ENCODE results near the gene SPNS1.
A peak's percentile ranks its signal among the peaks of the same experiment; 100 is the strongest.
"Not testable (repeated sequence)": the region's sequence is repeated elsewhere in the genome, so short reads cannot be mapped to it uniquely, and the experiment has no call there.

The SPNS1 gene, protein sequence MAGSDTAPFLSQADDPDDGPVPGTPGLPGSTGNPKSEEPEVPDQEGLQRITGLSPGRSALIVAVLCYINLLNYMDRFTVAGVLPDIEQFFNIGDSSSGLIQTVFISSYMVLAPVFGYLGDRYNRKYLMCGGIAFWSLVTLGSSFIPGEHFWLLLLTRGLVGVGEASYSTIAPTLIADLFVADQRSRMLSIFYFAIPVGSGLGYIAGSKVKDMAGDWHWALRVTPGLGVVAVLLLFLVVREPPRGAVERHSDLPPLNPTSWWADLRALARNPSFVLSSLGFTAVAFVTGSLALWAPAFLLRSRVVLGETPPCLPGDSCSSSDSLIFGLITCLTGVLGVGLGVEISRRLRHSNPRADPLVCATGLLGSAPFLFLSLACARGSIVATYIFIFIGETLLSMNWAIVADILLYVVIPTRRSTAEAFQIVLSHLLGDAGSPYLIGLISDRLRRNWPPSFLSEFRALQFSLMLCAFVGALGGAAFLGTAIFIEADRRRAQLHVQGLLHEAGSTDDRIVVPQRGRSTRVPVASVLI

GRCh38 chr16:28974437-28975157 lies at the start of gene SPNS1:
Gene SPNS1, plus strand, starts transcription at chr16:28974778. Its CDS starts 374 bp downstream, at chr16:28975152.
- DNase-seq: peak; percentile 92

DNA sequence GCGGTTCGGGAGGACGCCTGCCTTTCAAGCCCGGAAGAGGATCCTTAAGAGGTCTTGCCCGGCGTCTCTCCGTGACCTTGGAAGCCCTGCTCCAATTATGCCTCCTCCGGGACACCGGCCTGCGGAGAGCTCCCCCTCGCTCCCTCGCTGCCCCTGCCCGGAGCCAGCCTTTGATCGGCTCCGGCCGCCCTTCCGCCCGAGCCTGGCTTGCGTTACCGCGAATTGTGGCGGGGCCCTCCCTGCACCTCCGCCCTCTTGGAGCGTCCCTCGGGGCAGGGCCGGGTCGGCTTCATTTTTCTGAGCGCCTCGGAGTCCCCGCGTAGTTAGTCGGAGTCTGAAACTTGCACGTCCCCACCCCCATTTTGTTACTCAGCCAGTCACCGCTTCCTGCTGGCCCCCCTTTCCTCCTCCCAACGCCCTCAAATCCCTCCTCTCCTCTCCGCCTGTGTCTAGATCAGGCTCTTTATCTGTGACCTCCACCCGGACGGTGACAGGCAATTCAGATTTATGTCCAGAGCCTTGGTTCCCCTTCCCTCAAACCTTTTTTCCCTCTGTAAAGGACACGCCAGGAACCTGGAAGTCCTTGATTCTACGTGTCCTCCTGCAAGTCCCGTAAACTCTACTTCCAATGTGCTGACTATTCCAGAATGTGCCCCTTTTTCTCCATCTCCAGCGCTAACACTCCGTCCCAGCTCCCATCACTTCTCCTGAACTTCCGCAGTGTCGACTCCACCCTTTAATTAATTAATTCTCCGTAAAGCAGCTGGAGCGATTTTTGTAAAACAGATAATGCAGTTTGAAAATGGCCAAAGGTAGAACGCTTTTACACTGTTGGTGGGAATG lies 49.0 kb upstream of the SPNS1 start:
- DNase-seq: peak; percentile 64

DNA sequence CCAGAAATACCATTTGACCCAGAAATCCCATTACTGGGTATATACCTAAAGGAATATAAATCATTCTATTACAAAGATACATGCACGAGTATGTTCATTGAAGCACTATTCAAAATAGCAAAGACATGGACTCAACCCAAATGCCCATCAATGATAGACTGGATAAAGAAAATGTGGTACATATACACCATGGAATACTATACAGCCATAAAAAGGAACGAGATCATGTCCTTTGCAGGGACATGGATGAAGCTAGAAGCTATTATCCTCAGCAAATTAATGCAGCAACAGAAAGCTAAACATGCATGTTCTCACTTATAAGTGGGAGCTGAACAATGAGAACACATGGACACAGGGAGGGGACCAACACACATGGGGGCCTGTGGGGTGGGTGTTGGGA lies 48.3 kb upstream of the SPNS1 start:
- DNase-seq: not testable (repeated sequence)

DNA sequence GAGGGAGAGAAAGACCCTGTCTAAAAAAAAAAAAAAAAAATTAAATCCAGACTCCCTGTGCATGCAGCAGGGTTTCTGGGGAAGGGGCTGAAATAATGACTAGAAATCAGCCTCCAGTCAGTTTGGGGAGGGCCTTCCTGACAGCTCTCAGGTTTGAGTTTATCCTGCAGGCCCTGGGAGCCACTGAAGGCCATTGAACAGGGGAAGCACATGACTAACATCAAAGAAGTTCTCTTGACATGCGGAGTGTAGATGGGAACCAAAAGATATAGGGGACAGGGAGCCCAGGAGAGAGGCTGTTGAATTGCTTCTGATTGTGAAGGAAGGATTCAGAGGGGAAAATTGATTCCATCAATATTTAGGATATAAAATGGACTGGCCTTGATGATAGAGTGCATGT lies 46.8 kb upstream of the SPNS1 start:
- no peak for DNase-seq

GRCh38 chr16:28930203-28930602 lies 44.4 kb upstream of the SPNS1 start:
- DNase-seq: no peak

GRCh38 chr16:28930652-28931051 lies 43.9 kb upstream of the SPNS1 start:
- no peak for DNase-seq

DNA sequence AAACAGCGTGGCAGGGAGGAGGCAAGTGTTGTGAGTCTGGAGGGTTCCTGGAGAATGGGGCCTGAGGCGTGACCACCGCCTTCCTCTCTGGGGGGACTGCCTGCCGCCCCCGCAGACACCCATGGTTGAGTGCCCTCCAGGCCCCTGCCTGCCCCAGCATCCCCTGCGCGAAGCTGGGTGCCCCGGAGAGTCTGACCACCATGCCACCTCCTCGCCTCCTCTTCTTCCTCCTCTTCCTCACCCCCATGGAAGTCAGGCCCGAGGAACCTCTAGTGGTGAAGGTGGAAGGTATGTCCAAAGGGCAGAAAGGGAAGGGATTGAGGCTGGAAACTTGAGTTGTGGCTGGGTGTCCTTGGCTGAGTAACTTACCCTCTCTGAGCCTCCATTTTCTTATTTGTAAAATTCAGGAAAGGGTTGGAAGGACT lies 42.8 kb upstream of the SPNS1 start, which contains the start of gene CD19:
Gene CD19 (plus strand): TSS at position 171 of the 425 bp plus-strand sequence. CDS start 30 bp downstream, at position 201.
- DNase-seq: no peak

DNA sequence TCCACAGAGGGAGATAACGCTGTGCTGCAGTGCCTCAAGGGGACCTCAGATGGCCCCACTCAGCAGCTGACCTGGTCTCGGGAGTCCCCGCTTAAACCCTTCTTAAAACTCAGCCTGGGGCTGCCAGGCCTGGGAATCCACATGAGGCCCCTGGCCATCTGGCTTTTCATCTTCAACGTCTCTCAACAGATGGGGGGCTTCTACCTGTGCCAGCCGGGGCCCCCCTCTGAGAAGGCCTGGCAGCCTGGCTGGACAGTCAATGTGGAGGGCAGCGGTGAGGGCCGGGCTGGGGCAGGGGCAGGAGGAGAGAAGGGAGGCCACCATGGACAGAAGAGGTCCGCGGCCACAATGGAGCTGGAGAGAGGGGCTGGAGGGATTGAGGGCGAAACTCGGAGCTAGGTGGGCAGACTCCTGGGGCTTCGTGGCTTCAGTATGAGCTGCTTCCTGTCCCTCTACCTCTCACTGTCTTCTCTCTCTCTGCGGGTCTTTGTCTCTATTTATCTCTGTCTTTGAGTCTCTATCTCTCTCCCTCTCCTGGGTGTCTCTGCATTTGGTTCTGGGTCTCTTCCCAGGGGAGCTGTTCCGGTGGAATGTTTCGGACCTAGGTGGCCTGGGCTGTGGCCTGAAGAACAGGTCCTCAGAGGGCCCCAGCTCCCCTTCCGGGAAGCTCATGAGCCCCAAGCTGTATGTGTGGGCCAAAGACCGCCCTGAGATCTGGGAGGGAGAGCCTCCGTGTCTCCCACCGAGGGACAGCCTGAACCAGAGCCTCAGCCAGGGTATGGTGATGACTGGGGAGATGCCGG lies 42.0 kb upstream of the SPNS1 start:
- DNase-seq: no peak

DNA sequence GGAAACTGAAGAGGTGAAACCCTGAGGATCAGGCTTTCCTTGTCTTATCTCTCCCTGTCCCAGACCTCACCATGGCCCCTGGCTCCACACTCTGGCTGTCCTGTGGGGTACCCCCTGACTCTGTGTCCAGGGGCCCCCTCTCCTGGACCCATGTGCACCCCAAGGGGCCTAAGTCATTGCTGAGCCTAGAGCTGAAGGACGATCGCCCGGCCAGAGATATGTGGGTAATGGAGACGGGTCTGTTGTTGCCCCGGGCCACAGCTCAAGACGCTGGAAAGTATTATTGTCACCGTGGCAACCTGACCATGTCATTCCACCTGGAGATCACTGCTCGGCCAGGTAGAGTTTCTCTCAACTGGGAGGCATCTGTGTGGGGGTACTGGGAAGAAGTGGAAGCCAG lies 41.4 kb upstream of the SPNS1 start:
- DNase-seq: no peak

DNA sequence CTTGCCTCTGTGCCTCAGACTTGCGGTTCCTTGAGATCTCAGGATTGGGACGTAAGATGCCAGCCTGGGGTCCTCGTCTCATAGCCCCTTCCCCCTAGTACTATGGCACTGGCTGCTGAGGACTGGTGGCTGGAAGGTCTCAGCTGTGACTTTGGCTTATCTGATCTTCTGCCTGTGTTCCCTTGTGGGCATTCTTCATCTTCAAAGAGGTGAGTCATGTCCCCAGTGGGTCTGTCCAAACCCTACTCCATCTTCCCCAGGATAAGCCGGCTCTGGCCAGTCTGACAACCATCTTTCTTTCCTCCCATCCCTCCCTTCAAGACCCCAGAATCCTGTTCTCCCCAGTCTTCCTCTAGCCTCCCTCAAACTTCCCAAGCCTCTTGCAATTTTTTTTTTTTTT lies 39.2 kb upstream of the SPNS1 start:
- DNase-seq: no peak

DNA sequence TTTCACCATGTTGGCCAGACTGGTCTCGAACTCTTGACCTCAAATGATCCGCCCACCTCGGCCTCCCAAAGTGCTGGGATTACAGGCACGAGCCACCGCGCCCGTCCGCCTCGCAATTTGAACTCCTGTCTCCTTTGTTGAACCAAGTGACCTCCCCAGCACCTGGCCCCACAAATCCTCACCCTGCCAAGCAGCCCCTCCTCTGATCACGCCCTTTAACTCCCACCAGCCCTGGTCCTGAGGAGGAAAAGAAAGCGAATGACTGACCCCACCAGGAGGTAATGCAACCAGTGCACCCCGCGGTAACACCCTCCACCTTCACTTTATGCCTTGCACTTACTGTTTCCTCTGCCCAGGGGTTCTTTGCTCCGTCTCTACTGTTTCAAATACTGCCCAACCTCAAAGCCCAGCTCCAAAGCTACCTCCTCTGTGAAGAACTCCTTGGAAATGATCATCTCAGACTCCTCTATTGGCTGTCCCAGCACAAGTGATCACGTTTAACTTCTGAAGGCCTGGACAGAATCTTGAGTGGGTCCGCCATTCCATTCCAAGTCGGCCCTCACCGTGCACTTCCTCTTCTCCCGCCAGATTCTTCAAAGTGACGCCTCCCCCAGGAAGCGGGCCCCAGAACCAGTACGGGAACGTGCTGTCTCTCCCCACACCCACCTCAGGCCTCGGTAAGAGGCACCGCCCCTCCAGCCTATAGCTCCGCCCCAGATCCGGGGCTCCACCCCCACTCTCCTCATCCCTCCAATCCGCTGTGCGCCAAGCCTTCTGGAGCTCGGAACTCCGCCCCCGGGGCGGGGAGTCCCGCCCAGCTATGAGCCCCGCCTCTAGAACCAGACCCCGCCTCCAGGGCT lies 38.4 kb upstream of the SPNS1 start:
- no peak for DNase-seq

- no peak for DNase-seq
Measured at GRCh38 chr16:28936784-28937155, 37.8 kb upstream of the SPNS1 start.

GRCh38 chr16:28937222-28937876 lies 37.2 kb upstream of the SPNS1 start:
- no peak for DNase-seq

DNA sequence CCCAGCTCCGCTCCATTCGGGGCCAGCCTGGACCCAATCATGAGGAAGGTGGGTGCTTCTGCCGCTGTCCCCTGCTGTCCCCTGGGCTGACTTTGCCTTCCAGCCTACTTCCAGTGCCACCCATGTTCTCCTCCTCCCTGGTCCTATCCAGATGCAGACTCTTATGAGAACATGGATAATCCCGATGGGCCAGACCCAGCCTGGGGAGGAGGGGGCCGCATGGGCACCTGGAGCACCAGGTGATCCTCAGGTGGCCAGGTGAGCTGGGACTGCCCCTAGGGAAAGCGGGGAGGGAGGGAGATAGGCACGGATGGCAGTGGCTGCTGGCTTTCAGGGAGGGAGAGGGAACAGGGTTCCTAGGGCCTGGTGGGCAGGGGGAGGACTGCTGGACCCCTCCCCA lies 35.9 kb upstream of the SPNS1 start:
- no peak for DNase-seq

GRCh38 chr16:28939825-28940224 lies 34.8 kb upstream of the SPNS1 start:
- not testable (repeated sequence) for DNase-seq

- no peak for DNase-seq
Measured at GRCh38 chr16:28943281-28943680, 31.3 kb upstream of the SPNS1 start.

GRCh38 chr16:28946681-28947080 lies 27.9 kb upstream of the SPNS1 start:
- DNase-seq: no peak

- peak; percentile 99 for DNase-seq
Measured at GRCh38 chr16:28950648-28951409, 23.7 kb upstream of the SPNS1 start, which contains the start of gene NFATC2IP. Gene NFATC2IP, plus strand, starts transcription at chr16:28950937. Its CDS starts 75 bp downstream, at chr16:28951012.

DNA sequence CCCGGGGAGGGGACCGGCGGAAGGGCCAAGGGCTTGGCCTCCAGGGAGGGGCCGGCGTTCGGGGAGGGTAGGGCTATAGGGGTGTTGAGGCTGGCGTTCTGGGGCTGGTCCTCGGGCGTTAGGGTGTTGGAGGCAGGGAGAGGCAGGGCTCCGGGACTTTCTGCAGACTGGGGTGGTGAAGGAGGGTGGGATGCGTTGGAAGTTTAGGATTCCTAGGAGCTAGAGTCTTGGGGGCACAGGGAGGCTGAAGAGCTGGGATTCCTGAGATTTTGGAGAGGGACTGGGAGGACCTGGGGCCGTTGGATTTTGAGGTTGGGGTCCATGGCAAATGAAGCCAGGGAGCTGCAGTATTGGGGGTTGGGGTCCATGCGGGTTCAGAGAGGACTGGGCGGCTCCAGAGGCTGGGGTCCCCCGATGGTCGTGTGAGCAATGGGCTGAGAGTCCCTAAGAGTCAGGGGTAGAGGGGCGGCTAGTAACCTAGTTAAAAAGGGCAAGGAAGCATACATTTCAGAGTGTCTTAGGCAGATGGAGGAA lies 23.1 kb upstream of the SPNS1 start:
- DNase-seq: no peak
